DMS 273 treated with DMSO at 0.1 percent for 48 hours (cell line): ENCODE measurements around the gene CD79B.

Source experiments
- DNase-seq: peaks from one replicate; lab custom pipeline; 2025; lab: John Stamatoyannopoulos, UW

CD79B gene

DNA sequence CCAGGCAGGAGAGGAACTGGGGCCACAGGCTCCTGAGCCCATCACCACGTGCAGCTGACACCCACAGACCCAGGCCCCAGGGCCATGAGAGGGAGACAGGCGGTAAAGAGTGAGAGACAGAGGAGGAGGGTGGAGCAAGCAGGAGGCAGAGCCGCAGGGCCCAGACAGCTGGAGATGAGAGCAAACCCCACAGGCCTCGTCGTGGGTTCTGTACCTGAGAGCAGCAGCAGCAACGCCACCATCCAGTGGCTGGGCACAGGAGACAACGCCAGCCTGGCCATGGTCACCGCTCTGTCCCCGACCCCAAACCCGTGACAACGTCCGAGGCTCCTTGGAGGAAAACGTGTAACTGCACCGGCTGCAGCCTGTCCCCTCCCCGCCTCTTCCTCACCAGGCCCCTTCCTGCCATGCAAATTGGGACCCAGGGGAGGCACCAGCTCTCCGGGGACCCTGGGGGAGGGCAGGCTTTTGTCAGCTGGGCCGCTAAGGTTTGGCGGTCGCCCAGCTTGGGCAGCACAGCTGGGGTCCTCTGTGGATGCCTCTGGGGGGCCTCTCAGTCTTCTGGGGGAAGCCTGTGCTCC, at the start of gene CD79B:
CD79B (minus strand) TSS at position 351 of the 581 bp plus-strand sequence; CDS start at position 281, 70 bp downstream.
- no peak for DNase-seq

GRCh38 chr17:63978272-63979200, 46.4 kb upstream of the CD79B start:
- DNase-seq: no peak

DNA sequence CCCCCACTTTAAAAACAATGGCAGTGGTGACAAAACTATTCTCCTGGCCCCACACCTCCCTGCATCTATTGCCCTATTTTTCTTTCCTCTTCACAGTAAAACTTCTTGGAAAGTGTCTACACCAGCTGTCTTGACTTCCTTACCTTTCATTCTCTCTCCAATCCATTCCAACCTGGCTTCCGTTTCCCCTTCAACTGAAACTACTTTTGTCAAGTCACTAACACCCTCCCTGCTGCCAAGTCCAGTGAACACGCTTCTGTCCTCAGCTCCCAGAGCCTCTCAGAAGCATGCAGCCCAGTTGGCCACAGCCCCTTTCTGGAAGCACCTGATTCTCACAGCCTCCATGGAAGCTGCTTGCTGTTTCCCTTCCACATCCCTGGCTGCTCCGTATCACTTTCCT, 44.6 kb upstream of the CD79B start:
- no peak for DNase-seq

DNA sequence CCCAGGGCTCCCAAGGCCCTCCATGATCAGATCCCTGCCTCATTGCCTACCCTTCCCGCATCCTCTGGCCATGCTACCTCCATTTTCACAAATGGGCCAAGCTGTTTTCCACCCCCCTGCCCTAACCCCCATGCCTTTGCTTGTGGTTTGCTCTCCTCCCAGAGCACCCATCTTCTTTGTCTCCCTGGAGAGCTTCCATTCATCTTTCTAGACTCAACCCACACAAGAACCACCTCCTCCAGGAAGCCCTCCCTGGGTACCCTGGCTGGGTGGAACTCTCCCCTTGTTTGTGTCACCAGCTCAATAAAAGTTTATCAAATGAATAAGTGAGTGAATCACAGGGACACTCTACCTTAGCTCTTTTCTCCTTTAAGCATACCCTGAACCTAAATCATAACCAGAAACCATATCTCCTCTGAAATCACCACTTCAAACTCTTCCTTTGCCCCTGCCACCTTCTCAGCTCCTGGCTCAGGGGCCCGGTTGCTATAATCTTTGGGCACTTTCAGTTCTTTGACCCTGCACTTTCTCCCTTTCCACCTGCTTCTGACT, 43.5 kb upstream of the CD79B start:
- no peak for DNase-seq

DNA sequence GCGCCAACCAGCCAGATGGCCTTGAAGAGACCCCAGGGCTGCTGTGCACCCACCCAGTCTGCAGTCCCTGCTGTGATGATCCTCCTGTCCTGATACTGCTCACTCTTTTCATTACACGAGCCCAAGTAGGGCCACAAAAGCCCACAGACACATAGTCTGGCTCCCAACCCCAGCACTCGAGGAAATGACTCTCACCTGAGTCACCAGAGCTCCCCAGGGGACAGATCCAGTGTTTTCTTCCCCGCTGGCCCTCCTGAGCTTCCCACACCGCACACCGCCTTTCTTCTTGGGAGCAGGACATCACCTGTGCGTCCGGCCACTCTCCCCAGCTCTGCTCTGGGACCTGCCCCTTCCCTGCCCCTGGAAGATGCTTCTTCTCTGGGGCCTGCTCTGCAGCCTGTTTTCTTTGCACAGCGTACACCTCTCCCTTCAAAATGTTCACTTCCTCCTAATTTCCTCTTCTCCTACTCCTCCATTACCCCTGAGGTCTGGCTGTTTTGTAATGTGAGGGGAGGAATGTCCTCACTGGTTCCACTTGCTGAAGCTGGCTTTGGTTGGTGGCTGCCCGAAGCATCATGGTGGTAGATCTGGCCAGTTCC, 42.6 kb upstream of the CD79B start:
- no peak for DNase-seq

- DNase-seq: no peak
These were observed 41.9 kb upstream of the CD79B start for GRCh38 chr17:63973930-63974593.

GRCh38 chr17:63973247-63973646, 41.1 kb upstream of the CD79B start:
- DNase-seq: no peak

DNA sequence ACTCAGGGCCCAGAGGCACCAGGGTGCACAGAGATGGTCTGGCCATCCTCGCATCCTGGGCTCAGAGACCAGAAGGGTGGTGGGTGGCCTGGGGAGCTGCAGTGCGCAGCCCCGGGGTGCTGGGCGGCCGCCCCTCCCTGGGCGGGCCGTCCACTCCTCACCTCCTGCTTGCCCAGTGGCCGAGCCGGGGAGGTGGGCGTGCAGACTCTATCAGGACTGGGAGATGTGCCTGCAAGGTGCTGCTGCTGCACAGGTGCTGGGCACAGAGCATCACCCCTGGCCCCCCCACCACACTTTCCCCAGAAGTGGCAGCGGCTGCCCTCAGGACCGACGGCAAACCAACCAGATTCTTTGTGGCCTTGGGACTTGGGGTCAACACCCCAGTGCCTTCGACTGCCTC, 40.7 kb upstream of the CD79B start, which contains the start of gene SCN4A:
SCN4A (minus strand) TSS at position 123 of the 400 bp plus-strand sequence; CDS start at position 46, 77 bp downstream.
- no peak for DNase-seq

- no peak for DNase-seq
These were observed 37.1 kb upstream of the CD79B start for GRCh38 chr17:63969278-63969677.

DNA sequence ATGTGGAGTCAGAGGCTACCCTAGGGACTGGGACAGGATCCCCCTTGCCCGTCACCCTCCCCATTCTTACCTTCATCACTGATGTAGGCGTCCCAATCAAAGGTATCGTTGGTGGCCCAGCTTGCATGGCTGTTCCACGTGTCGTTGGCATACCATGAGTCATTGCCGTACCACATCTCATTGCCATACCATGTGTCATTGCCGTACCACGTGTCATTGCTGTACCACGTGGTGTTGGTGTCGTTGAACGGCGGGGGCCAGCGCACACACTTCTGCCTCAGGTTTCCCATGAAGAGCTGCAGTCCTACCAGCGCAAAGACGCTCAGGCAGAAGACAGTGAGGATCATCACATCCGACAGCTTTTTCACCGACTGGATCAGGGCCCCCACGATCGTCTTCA, 35.8 kb upstream of the CD79B start:
- no peak for DNase-seq

DNA sequence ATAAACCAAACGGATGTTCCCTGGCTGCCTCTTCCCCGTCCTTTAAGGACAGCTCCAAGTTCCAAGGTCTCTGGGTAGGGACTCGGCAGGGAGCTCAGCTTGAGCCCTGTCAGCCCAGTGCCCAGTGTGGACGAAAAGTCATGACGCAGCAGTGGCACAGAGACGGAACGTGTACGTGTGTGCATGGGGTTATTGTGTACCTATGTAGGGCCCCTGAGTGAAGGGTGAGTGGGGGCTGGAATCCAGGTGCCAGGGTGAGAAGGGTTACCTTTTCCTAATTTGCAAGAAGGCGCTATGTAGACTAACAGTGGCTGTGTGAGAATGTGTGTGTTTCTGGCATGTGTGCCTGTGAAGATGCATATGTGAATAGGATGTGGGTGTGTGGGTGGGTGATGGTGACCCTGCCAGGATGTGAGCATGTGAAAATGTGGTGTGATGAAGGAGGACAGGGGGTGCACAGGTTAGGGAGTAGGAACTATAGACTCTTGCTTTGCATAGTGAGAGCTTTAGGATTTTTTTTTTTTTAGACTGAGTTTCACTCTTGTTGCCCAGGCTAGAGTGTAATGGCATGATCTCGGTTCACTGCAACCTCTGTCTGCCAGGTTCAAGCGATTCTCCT, 34.6 kb upstream of the CD79B start:
- no peak for DNase-seq

- DNase-seq: no peak
These were observed 31.0 kb upstream of the CD79B start for GRCh38 chr17:63963123-63963522.

DNA sequence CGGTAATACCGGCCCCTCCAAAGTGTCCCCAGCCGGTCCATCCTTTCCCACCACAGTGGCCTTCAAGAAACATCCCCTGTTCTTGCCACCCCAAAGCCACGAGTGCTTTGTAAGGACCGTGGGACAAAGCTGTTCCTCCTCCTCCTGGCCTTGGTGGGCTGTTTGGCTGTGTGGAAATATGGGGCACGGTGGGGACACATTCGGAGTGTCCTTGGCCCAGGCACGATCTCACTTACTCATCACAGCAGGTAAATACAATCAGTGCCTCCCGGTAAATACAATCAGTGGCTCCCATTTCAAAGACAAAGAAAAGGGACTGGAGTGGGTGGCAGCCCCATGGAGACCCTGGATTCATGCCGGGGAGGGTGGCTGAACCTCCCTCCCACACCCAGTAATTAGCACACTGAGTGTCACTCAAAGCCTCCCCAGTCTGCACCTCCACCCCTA, 30.2 kb upstream of the CD79B start:
- DNase-seq: no peak

DNA sequence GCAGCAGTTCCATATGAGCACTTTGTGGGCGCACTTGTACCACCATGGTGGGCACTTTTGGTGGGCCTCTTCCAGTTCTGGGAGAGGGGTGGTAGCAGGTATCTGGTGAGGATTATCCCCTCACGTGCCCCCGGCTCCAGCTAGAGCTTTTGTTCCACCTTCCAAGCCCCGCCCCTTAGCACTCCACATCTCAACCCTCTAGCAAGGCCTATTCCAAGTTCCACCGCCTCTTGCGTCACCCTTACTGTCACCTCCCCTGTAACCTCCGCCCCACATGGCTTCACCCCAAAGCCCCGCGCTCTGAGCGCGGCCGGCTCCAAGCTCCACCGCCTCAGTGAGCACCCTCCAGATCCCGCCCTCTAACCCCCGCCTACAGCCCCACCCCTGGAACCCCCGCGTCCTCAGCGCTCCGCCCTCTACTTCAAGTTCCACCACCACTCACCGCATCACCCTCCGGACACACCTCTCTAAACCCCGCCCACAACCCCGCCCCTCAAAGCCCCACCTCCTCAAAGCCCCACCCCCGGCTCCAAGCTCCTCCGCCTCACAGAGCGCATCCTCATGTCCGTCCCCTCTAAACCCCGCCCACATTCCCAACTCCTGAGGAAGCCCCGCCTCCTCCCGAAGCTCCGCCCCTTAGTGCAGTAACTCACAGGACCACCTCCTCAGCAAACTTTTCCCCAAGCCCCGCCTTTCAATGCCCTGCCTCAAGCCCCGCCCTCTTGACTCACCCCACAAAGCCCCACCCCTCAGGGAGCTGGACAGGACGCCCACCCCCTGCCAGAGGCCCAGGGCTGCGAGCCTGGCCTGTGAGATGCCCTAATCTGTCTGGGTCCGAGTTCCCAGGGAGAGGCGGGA, 29.5 kb upstream of the CD79B start:
- no peak for DNase-seq

GRCh38 chr17:63960430-63960829, 28.3 kb upstream of the CD79B start:
- DNase-seq: no peak

GRCh38 chr17:63960006-63960405, 27.9 kb upstream of the CD79B start:
- DNase-seq: no peak

GRCh38 chr17:63956296-63956920, 24.3 kb upstream of the CD79B start:
- DNase-seq: no peak

DNA sequence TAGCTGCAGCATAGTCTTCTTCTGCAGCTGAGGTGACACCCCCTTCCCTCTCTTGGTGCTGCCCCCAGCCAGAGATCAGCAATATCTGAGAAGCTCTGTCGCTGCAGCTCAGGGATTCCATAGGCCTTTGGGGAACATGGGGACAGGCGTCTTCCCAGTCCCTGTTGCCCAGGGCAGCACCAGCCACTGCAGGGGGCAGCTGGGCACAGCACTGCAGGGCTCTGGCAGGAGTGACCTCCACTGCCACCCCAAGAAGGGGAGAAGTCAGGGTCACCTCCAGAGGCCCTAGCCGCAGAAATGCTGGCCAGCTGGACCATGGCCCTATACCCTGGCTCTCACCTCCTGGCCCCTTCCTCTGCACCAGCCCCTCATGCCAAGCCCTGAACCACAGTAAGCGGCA, 23.7 kb upstream of the CD79B start:
- no peak for DNase-seq

GRCh38 chr17:63955232-63955631, 23.1 kb upstream of the CD79B start:
- no peak for DNase-seq

GRCh38 chr17:63954402-63955063, 22.4 kb upstream of the CD79B start:
- no peak for DNase-seq
